ENCODE results near the gene NOB1. TPM values are rescaled to one million over a fixed set of nuclear protein-coding genes. Genes with fewer than 3 reads are reported as not detected.

The NOB1 gene
- total RNA-seq, 1 experiment from 2014 or later = 172 TPM

DNA sequence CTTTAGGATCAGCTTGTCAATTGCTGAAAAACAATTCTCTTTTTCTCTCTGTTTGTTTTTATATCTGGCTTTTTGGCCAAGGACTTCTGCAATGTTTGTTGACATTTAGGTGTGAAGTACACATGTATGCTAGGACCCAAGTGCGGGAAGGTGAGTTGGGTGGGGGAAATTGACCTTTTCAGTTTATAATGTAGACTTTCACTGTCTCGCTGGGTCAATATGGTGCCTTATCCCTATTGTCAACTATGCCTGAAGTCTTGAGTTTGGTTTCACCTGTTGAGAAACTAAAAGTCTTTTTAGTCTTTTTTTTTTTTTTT is 16.9 kb upstream of the NOB1 start:
- Histone ChIP-seq H3K4me3 (replicated peaks in 1 of 2; ENCODE audit: low read depth in 1 of 2, low read length in 2 of 2) (no peak overlapping the region), H4K20me1 (ENCODE audit: insufficient read depth) (no peaks in the 10 kb centered on the region), H3K79me2 (ENCODE audit: insufficient read depth, low read length) (peaks cover 74% of the 10 kb centered on the region), H3K9ac (ENCODE audit: low read length) (no peak overlapping the region), H3K27ac (ENCODE audit: low read depth, low read length) (no peak overlapping the region), H3K4me1 (ENCODE audit: control insufficient read depth in 1 of 2, insufficient read depth in 2 of 2, low read length in 2 of 2) (peaks cover 17 to 34% of the 10 kb centered on the region in 2 experiments), H3K9me3 (ENCODE audit: control insufficient read depth in 1 of 2, insufficient read depth in 1 of 2, low read depth in 1 of 2, low read length in 2 of 2) (no peaks in the 10 kb centered on the region), H3K36me3 (ENCODE audit: control insufficient read depth in 1 of 2, insufficient read depth in 2 of 2, low read length in 2 of 2) (no peaks in the 10 kb centered on the region), H3K27me3 (ENCODE audit: insufficient read depth, low read length) (no peaks in the 10 kb centered on the region), H3K9me2 (ENCODE audit: insufficient read depth) (no peaks in the 10 kb centered on the region), H3K4me2 (ENCODE audit: low read length) (no peak overlapping the region), H2AFZ (ENCODE audit: low read depth, low read length, poor library complexity, severe bottlenecking) (no peak overlapping the region)
- CTCF ChIA-PET = interaction anchor here (1.3 kb wide), 1 partner anchor 17 kb away, joined by 3 read pairs; the partner anchor contains the start of gene NOB1
- no TSS peak for BruUV-seq (replicated peaks)
- TF ChIP-seq CBX3 (IDR thresholded peaks at IDR 0.05; ENCODE audit: low read depth) (no peak), SRF (IDR thresholded peaks at IDR 0.05; ENCODE audit: low read depth) (no peak), SP1 (IDR thresholded peaks at IDR 0.05; ENCODE audit: low read depth) (no peak), ZFX (IDR thresholded peaks at IDR 0.05) (no peak), EZH2phosphoT487 (IDR thresholded peaks at IDR 0.05; ENCODE audit: borderline replicate concordance) (no peak), EZH2 (IDR thresholded peaks at IDR 0.05) (no peak), REST (IDR thresholded peaks at IDR 0.05; ENCODE audit: low read depth) (no peak), ZBTB33 (IDR thresholded peaks at IDR 0.05; ENCODE audit: extremely low read depth, insufficient replicate concordance, low read length) (no peak), CEBPB (IDR thresholded peaks at IDR 0.05; ENCODE audit: low read depth) (no peak), ZNF274 (IDR thresholded peaks at IDR 0.05; ENCODE audit: low read depth, low read length) (no peak)
- TF ChIP-seq, protein P1, sequence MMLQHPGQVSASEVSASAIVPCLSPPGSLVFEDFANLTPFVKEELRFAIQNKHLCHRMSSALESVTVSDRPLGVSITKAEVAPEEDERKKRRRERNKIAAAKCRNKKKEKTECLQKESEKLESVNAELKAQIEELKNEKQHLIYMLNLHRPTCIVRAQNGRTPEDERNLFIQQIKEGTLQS (IDR thresholded peaks at IDR 0.05) = no peak
- RAD21 ChIA-PET (ENCODE audit: low non-redundant PET in 1 of 2, low total read pairs in 2 of 2, uncharacterized antibody in 2 of 2, unreplicated experiment in 2 of 2) = no interaction called here
- DNase-seq (ENCODE audit: low read depth, low spot score) (no peak), ATAC-seq (no peak)
- POLR2A ChIA-PET = no interaction called here
- intact Hi-C loops (cut with micrococcal nuclease) = no loop called here
